ENCODE data around the gene SYT14.

Gene SYT14

GRCh38 chr1:209924390-209924789 is 13.6 kb upstream of the SYT14 start:
- TF ChIP-seq CTCF (IDR thresholded peaks at IDR 0.05; ENCODE audit: insufficient read depth, low read depth, low read length, missing control alignments) = no peak
- DNase-seq (ENCODE audit: low read depth) = no peak
- no peak overlapping the region for H3K4me3 ChIP-seq (ENCODE audit: low read depth, low read length)

- no peak for TF ChIP-seq CTCF (IDR thresholded peaks at IDR 0.05; ENCODE audit: insufficient read depth, low read depth, low read length, missing control alignments)
- no peak overlapping the region for H3K4me3 ChIP-seq (ENCODE audit: low read depth, low read length)
- DNase-seq (ENCODE audit: low read depth) = no peak
Observed at GRCh38 chr1:209926045-209926444, 12.0 kb upstream of the SYT14 start.

GRCh38 chr1:209927466-209927865 is 10.6 kb upstream of the SYT14 start:
- DNase-seq (ENCODE audit: low read depth) = no peak
- no peak for TF ChIP-seq CTCF (IDR thresholded peaks at IDR 0.05; ENCODE audit: insufficient read depth, low read depth, low read length, missing control alignments)
- H3K4me3 ChIP-seq (ENCODE audit: low read depth, low read length) = no peak overlapping the region

GRCh38 chr1:209929751-209930150 is 8.3 kb upstream of the SYT14 start:
- TF ChIP-seq CTCF (IDR thresholded peaks at IDR 0.05; ENCODE audit: insufficient read depth, low read depth, low read length, missing control alignments) = no peak
- no peak for DNase-seq (ENCODE audit: low read depth)
- H3K4me3 ChIP-seq (ENCODE audit: low read depth, low read length) = no peak overlapping the region

- no peak overlapping the region for H3K4me3 ChIP-seq (ENCODE audit: low read depth, low read length)
- no peak for DNase-seq (ENCODE audit: low read depth)
- TF ChIP-seq CTCF (IDR thresholded peaks at IDR 0.05; ENCODE audit: insufficient read depth, low read depth, low read length, missing control alignments) = no peak
Observed at GRCh38 chr1:209931141-209931540, 6.9 kb upstream of the SYT14 start.

GRCh38 chr1:209936125-209936524 is 1.9 kb upstream of the SYT14 start:
- no peak for DNase-seq (ENCODE audit: low read depth)
- H3K4me3 ChIP-seq (ENCODE audit: low read depth, low read length) = no peak overlapping the region
- TF ChIP-seq CTCF (IDR thresholded peaks at IDR 0.05; ENCODE audit: insufficient read depth, low read depth, low read length, missing control alignments) = no peak

- TF ChIP-seq CTCF (IDR thresholded peaks at IDR 0.05; ENCODE audit: insufficient read depth, low read depth, low read length, missing control alignments) = no peak
- H3K4me3 ChIP-seq (ENCODE audit: low read depth, low read length) = no peak overlapping the region
- DNase-seq (ENCODE audit: low read depth) = no peak
Observed at GRCh38 chr1:209945377-209945776, 7.4 kb downstream of the SYT14 start.

All from GM12865 (cell line).